Duodenal mucosa (tissue), 2 donors: Measurements from ENCODE around the gene TAP2.
"Not testable (repeated sequence)": the region's sequence is repeated elsewhere in the genome, so short reads cannot be mapped to it uniquely, and the experiment has no call there.

ENCODE experiments used
- H3K27ac ChIP-seq: one replicate; pipeline ENCODE4 v1.7.0; 2013; ENCODE audit warnings: low read depth, low read length
- H3K27me3 ChIP-seq, 2 donors: one replicate each; pipeline ENCODE4 v1.7.0; 2013; ENCODE audit warnings: low read length in 2 of 2, control low read depth in 1 of 2; ENCODE audit not compliant: insufficient read depth in 2 of 2, control insufficient read depth in 1 of 2
- H3K36me3 ChIP-seq, 2 donors: one replicate each; pipeline ENCODE4 v1.7.0; 2013; ENCODE audit warnings: low read length in 2 of 2, control low read depth in 1 of 2; ENCODE audit not compliant: insufficient read depth in 2 of 2, control insufficient read depth in 1 of 2
- H3K4me1 ChIP-seq, 2 donors: one replicate each; pipeline ENCODE4 v1.7.0; 2013; ENCODE audit warnings: low read length in 2 of 2, control low read depth in 1 of 2; ENCODE audit not compliant: insufficient read depth in 2 of 2, control insufficient read depth in 1 of 2
- H3K4me3 ChIP-seq, 2 donors: one replicate each; pipeline ENCODE4 v1.7.0; 2013; ENCODE audit warnings: low read length in 2 of 2, low read depth in 1 of 2
- H3K9ac ChIP-seq, 2 donors: one replicate each; pipeline ENCODE4 v1.7.0; 2013; ENCODE audit warnings: low read length in 2 of 2, low read depth in 1 of 2
- H3K9me3 ChIP-seq, 2 donors: one replicate each; pipeline ENCODE4 v1.7.0; 2013; ENCODE audit warnings: low read length in 2 of 2, control low read depth in 1 of 2; ENCODE audit not compliant: control insufficient read depth in 1 of 2

Gene TAP2

DNA sequence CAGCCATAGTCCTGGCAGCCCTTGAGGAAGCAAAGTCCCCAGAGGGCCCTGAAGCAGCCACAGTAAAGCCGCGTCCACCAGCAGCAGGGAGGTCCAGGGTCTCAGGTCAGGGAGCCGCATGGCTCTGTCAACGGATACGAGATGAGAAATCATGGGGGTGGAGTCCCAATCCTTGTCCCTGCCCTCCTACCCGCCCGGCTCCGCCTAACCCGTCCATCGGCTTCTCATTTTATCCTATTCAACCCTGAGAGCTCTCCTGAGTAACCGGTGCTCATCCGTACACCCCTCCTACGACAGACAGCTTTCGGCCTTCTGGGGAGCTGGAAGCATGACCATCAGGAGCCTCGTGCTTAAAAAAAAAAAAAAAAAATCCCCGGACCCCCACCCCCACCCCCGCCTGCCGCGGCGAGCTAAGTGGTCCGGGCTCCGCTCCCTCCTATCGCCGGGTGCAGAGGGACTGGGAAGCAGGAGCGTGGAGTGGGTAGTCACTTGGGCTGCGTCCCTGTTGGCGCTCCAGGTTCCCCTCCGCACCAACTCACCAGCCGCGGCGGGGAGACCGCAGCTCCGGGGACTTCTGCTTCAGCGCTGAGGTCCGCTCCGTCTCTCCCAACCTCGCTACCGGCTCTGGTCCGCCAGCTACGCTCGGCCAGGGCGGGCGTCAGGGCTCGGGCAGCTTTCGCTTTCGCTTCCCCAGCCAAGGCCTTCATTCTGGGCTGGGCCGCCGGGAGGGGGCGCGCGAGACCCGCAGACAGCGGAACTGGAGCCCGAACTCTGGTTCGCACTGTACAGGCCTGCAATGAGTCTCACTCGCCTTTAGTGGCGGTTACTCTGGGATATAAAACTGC, at the start of gene TAP2:
TSS of gene TAP2 (minus strand) at position 626 of the 845 bp plus-strand sequence. CDS start at position 120, 506 bp downstream.
- Histone ChIP-seq H3K9me3 (no peaks in the 10 kb centered on the region), H3K36me3 (peaks cover 37 to 51% of the 10 kb centered on the region in 2 donors), H3K4me3 (peak within 1 kb of the TSS; percentile 76 to 87)

DNA sequence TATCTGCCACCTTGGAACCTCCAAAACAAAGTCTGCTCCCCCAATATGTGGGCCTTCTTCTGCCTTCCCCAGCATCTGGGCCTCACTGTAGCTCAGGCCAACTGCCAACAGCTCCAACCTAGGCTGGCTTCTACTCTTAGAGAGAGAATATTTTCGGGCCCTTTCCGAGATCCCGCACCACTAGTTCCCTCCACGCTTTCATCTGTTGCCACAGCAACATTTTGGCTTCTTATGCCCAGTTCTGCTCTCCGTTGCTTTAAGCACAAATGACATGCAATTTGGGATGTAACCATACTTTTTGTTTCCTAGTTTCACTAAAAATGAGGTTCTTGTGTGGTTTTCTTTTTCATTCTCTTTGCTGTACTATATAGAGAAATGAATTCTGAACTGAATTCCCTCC, 49.1 kb upstream of the TAP2 start:
- no peak overlapping the region for H3K27ac ChIP-seq
- no peak overlapping the region for H3K4me3 ChIP-seq
- no peaks in the 10 kb centered on the region for H3K4me1 ChIP-seq
- no peaks in the 10 kb centered on the region for H3K9me3 ChIP-seq
- H3K9ac ChIP-seq: no peak overlapping the region
- H3K36me3 ChIP-seq: no peaks in the 10 kb centered on the region
- H3K27me3 ChIP-seq: no peaks in the 10 kb centered on the region

More for the DNA sequence above, at the start of gene TAP2:
- Histone ChIP-seq H3K9ac (peak within 1 kb of the TSS; percentile 72 to 84), H3K4me1 (peaks cover 29 to 37% of the 10 kb centered on the region in 2 donors), H3K27ac (peak within 1 kb of the TSS; percentile 91), H3K27me3 (no peaks in the 10 kb centered on the region)

DNA sequence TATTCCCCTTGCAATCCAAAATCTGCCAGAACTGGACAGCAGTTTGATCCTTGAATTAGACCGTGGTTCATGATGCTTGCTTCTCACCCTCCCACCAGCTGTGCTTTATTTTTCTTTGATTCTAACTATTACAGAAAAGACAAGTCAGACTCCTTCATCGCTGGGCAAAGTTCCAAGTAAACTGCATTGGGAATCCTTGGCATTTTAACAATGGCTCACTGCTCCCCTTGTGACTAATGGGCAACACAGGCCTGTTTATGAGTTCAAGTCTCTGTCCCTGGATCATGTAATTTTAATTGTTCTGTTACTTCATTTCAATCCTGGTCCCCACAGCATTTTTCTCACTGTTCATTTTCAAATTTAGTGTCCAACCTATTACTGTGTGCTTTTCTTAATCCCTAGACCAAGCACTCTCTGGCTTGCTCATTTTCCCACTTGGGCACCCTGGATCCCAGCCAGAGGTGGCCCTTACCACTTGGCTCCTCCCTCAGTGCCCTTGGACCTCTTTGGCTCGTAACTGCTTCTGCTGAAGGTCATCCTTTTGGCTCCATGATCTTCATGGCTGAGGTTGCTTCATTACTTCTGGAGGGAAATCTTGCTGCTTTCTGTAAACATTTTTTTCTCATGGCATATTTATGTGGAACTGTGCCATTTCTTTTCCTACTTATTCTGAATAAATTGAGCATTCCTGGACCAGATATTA, 48.3 kb upstream of the TAP2 start:
- H3K27me3 ChIP-seq: no peaks in the 10 kb centered on the region
- H3K36me3 ChIP-seq: no peaks in the 10 kb centered on the region
- no peak overlapping the region for H3K9ac ChIP-seq
- H3K9me3 ChIP-seq: no peaks in the 10 kb centered on the region
- H3K4me1 ChIP-seq: no peaks in the 10 kb centered on the region
- H3K27ac ChIP-seq: no peak overlapping the region
- no peak overlapping the region for H3K4me3 ChIP-seq

DNA sequence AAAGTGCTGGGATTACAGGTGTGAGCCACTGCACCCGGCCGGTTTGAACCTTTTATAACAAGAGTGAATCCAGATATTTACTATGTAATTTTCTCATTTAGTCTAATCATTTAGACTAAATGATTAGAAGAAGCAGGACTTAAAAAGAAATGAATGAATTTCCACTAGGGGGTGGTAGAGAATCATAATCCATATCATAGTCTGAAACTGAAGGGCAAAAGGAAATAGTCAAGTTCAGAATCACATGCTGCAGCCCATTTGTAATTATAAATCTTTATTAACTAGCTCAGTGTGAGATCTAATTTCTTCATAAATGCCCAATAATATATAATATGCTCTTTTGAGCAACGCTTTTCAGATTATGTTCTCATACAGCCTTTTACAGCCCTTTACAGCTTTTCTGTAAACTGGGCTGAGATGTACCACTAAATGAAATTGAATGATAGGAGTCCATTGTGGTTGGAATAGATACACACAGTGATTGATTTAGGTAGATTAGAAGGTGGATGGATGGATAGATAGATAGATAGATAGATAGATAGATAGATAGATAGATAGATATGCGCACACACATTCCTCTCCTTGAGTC, 47.3 kb upstream of the TAP2 start:
- no peak overlapping the region for H3K27ac ChIP-seq
- H3K36me3 ChIP-seq: no peaks in the 10 kb centered on the region
- peak overlapping the region; percentile 21 to 30 for H3K9ac ChIP-seq
- H3K4me1 ChIP-seq: no peaks in the 10 kb centered on the region
- H3K9me3 ChIP-seq: no peaks in the 10 kb centered on the region
- H3K27me3 ChIP-seq: no peaks in the 10 kb centered on the region
- H3K4me3 ChIP-seq: no peak overlapping the region

DNA sequence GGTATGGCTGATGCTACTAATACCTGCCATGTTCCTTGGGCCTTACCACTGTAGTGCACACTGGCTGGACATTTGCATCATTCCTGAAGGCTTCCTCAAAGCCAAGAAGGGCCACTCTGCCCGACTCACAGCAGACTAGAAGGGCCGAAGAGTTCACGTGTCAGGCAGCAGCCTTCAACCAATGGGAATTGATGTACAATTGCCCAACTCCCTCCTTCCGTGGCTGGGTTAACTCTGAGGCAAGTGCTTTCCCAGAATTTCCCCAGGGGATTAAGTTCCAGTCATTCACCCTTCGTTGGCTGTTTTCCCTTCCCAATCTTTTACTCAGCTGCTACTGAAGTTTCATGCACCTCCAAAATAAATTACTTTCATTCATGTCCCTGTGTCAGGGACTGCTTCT, 45.2 kb upstream of the TAP2 start:
- Histone ChIP-seq H3K4me1 (no peaks in the 10 kb centered on the region), H3K9ac (no peak overlapping the region), H3K9me3 (no peaks in the 10 kb centered on the region), H3K36me3 (no peaks in the 10 kb centered on the region), H3K27ac (no peak overlapping the region), H3K27me3 (no peaks in the 10 kb centered on the region), H3K4me3 (no peak overlapping the region)

DNA sequence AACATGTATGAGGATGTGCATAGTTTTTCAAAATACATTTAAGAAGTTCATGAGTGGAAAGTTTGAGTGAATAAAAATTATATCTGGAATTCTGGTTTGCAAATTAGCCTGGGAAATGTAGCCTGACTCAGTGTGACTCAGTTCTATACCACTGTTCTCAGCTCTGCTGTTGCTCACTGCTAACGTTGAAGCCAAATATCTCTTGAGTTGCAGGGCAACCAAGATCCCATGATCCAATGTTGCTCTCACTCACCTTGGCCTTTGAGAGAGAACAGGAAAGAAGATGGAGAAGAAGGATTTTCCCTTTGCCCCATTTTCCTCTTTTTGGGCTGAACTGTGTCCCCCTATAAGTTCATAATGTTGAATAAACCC, 44.3 kb upstream of the TAP2 start:
- Histone ChIP-seq H3K27ac (no peak overlapping the region), H3K36me3 (no peaks in the 10 kb centered on the region), H3K27me3 (no peaks in the 10 kb centered on the region), H3K9me3 (no peaks in the 10 kb centered on the region), H3K9ac (no peak overlapping the region), H3K4me1 (no peaks in the 10 kb centered on the region), H3K4me3 (no peak overlapping the region)

DNA sequence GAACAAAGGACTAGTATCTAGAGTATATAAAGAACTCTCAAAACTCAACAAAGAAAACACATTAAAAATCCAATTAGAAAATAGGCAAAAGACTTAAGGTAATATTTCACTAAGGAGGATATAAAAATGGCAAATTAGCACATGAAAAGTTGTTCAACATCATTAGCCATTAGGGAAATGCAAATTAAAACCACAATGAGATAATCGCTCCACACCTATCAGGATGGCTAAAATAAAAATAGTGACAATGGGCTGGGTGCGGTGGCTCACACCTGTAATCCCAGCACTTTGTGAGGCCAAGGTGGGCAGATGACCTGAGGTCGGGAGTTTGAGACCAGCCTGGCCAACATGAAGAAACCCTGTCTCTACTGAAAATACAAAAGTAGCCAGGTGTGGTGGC, 42.4 kb upstream of the TAP2 start:
- H3K4me3 ChIP-seq, H3K9me3 ChIP-seq, H3K36me3 ChIP-seq, H3K27ac ChIP-seq, H3K4me1 ChIP-seq, H3K9ac ChIP-seq, H3K27me3 ChIP-seq: not testable (repeated sequence)

DNA sequence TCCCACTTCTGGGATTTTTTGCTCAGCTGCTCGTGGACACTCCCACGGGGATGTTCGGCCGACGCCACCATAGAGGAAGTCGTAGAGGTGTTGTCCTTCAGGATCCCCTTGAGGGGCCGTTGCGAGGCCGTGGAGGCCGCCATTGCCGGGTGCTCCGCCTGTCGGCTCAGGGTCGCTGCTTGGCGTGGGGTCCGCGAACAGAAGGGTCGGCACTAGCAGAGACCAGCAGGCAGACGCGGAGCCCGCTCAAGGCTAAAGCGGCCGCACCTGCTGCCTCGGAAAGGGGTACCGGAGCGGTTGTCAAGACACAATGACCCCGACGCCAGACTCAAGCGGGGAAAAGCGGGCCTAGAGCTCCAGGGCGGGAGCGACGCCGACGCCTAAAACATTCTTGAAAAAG, 41.2 kb upstream of the TAP2 start:
- no peak overlapping the region for H3K4me3 ChIP-seq
- no peaks in the 10 kb centered on the region for H3K36me3 ChIP-seq
- no peaks in the 10 kb centered on the region for H3K27me3 ChIP-seq
- H3K4me1 ChIP-seq: no peaks in the 10 kb centered on the region
- H3K27ac ChIP-seq: no peak overlapping the region
- no peak overlapping the region for H3K9ac ChIP-seq
- no peaks in the 10 kb centered on the region for H3K9me3 ChIP-seq

DNA sequence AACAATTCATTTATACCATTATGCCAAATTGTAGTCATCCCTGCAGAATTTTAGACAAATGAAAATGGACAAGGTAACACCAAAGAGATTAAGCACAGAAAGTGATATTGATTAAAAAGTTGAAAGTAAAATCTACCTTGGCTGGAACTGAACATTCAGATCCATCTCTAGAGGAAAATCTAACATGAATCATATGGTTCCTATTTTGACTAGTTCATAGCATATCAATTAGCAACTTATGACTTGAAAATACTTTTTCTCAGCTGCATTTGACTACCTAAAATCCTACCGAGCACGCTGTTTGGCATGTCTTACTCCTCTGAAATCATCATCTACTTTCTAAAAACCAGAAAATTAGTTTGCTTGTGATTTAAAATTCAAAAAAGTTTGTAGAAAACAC, 38.1 kb upstream of the TAP2 start:
- H3K9me3 ChIP-seq: no peaks in the 10 kb centered on the region

DNA sequence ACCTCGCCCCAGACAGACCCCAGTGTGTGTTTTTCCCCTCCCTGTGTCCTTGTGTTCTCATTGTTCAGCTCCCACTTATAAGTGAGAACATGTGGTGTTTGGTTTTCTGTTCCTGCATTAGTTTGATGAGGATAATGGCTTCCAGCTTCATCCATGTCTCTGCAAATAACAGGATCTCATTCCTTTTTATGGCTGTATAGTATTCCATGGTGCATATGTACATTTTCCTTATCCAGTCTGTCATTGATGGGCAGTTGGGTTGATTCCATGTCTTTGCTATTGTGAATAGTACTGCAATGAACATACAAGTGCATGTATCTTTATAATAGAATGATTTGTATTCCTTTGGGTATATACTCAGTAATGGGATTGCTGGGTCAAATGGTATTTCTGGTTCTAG, 35.4 kb upstream of the TAP2 start:
- not testable (repeated sequence) for H3K4me3 ChIP-seq, H3K4me1 ChIP-seq, H3K36me3 ChIP-seq, H3K9me3 ChIP-seq, H3K27me3 ChIP-seq, H3K9ac ChIP-seq, H3K27ac ChIP-seq

More for the DNA sequence above, 38.1 kb upstream of the TAP2 start:
- Histone ChIP-seq H3K36me3 (no peaks in the 10 kb centered on the region), H3K9ac (no peak overlapping the region), H3K4me3 (no peak overlapping the region), H3K27me3 (no peaks in the 10 kb centered on the region), H3K27ac (no peak overlapping the region), H3K4me1 (no peaks in the 10 kb centered on the region)
